ENCODE data around the gene LRRK2.

- TF ChIP-seq, protein P1, sequence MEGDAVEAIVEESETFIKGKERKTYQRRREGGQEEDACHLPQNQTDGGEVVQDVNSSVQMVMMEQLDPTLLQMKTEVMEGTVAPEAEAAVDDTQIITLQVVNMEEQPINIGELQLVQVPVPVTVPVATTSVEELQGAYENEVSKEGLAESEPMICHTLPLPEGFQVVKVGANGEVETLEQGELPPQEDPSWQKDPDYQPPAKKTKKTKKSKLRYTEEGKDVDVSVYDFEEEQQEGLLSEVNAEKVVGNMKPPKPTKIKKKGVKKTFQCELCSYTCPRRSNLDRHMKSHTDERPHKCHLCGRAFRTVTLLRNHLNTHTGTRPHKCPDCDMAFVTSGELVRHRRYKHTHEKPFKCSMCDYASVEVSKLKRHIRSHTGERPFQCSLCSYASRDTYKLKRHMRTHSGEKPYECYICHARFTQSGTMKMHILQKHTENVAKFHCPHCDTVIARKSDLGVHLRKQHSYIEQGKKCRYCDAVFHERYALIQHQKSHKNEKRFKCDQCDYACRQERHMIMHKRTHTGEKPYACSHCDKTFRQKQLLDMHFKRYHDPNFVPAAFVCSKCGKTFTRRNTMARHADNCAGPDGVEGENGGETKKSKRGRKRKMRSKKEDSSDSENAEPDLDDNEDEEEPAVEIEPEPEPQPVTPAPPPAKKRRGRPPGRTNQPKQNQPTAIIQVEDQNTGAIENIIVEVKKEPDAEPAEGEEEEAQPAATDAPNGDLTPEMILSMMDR (IDR thresholded peaks at IDR 0.05; ENCODE audit: borderline replicate concordance, extremely low read depth, low read length, poor library complexity, severe bottlenecking) = no peak
- TF ChIP-seq EZH2 (IDR thresholded peaks at IDR 0.05; ENCODE audit: borderline replicate concordance, low read depth, low read length, severe bottlenecking) = no peak
These were observed 23.9 kb downstream of the LRRK2 start for GRCh38 chr12:40248585-40249297.
